Measurements from ENCODE around the gene SRPK3.
"Not testable (repeated sequence)": the region's sequence is repeated elsewhere in the genome, so short reads cannot be mapped to it uniquely, and the experiment has no call there.

The SRPK3 gene

GRCh38 chrX:153807976-153808375 lies 27.1 kb downstream of the SRPK3 start:
- DNase-seq (ENCODE audit: low read depth), result no peak

DNA sequence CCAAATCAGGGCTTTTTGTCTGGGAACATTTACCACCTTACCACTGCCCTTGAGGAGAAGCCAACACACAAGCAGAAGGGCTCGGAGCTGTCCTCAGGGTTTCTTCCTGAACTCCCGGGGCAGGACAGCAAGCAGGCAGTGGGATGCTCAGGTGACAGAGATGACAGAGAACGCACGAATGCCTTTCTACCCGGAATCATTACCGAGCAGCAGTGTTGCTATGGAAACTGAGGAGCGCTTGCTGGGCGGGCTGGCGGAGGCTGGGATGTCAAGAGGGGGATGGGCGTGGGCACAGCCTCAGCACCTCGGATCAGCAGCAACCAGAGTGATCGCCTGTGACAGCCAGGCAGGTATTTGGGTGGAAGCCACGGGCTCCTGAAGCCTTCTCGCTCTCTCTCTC lies 31.4 kb downstream of the SRPK3 start:
- no peak for DNase-seq (ENCODE audit: low read depth)

DNA sequence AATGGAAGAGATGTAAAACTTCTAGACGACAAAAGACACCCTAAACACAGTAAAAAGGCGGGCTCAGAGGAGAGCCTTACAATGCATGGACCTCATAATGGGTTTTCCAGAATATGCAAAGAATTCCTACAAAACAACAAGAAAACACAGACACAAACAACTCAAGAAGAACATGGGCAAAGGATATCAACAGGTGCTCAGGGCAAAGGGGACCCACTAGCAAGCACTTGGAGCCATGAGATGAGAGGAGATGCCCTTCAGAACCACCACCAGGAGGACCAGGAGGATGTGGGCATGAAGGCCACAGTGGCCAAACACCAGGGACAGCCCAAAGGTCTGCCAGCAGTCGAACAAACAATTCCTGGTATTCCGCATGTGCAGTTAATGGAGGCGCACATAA lies 32.3 kb downstream of the SRPK3 start:
- DNase-seq (ENCODE audit: low read depth), result no peak

DNA sequence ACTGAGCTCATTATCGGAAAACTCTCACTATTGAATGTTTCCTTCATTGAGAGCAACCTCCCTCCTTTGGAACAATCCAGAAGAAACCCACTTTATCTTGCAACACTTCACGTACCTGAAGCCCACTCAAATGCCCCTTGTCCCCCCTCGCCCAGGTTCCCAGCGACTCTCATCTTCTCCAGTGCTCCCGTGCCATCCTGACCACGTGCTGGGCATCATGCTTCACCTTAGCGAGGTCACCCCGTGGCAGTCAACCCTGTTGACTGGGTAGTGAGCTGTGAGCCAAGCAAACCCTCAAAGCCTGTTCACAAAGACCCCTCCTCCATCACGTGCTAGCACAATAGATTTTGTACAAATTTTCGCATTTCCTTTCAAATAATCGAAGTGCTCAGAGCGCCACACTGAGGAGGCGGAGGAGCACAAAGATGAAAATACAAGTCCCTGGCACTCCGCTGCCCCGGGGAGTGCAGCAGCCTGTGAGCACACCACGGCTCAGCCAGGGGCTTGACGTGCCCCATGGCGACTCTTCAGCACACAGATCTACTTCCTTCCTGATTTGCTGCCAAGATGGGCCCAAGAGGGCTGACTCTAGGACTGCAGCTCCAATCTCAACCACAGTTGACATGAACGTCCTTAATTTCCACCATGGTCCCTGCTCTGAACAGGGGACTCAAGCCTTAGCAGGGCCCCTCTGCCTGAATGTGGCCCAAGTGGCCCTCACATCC lies 33.9 kb downstream of the SRPK3 start:
- no peak for DNase-seq (ENCODE audit: low read depth)

DNA sequence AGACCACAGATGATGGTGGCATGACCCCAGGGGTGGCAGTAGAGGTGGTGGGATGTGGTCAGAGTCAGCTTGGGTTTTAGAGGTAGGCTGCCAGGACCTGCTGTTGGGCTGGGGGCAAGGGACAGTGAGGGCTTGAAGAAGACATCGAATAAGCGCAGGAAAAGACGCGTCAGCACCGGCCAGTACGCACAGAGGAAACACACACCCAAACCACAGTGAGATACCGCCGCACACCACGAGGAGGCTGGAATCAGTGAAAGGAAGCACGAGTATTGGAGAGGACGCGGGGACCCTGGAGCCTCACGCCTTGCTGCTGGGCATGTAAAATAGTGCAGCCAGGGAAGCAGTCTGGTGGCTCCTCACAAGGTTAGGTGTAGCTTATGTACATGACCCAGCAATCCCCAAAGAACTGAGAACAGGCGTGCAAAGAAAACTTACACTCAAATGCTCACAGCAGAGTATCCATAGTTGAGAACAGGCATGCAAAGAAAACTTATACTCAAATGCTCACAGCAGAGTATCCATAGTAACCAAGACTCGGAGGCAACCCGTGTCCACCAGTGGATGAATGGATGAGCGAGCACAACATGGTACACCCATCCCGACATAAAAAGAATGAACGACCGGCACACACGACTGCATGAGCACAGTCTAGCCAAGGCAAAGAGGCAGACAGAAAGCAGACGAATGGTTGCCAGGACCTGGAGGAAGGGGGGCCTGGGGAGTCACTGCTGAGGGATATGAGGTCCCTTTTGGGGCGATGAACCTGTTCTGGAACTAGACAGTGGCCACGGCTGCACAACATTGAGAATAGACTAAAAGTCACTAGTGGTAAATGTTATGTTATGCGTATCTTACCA lies 36.2 kb downstream of the SRPK3 start:
- no peak for DNase-seq (ENCODE audit: low read depth)

DNA sequence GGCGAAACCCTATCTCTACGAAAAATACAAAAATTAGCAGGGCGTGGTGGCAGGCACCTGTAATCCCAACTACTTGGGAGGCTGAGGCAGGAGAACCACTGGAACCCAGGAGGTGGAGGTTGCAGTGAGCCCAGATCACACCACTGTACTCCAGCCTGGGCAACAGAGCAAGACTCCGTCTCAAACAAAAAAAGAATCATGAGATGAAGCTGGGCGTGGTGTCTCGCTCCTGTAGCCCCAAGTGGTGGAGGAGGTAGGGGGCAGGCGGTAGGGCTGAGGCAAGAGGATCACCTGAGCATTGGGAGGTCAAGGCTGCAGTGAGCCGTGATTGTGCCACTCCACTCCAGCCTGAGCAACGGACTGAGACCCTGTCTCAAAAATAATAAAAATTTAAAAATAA lies 37.2 kb downstream of the SRPK3 start:
- not testable (repeated sequence) for DNase-seq (ENCODE audit: low read depth)

DNA sequence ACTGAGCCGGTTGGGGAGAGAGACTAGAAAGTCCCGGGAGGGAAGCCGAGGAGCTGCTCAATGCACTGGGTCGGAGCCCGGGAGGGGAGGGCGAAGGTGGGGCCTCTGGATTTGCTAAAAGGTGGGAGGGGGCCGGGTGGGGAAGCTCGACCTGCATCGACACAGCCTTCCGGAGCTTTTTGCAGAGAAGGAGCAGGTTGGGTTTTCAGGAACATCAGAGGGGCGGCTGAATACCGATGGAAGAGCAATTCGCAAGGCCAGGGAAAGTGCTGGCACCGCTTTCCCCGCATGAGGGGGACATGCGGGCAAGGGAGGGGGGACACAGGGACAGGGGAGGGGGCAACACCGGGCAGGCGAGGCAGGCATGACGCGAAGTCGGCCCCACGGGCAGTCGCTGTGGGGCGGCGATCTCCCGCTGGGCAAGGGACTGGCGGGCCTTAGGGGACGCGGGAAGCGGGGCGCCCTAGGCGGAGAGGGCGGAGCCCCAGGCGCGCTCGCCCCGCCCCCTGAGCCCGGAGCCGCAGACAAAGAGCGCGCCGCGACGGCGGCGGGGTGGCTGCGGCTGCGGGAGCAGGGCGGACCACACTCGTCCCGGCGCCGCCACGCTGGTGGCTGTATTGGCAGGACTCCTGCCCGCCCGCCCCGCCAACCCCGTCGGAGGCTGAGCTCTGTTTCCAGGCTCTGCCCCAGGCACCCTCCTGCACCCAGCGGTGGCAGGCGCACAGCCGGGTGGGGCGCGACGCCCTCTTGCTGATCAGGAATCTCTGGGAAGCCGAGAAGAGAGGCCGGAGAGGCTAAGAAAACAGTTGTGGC lies 37.9 kb downstream of the SRPK3 start:
- no peak for DNase-seq (ENCODE audit: low read depth)

GRCh38 chrX:153819384-153820040 lies 38.7 kb downstream of the SRPK3 start:
- DNase-seq (ENCODE audit: low read depth), result no peak

GRCh38 chrX:153820601-153821000 lies 39.8 kb downstream of the SRPK3 start:
- no peak for DNase-seq (ENCODE audit: low read depth)

DNA sequence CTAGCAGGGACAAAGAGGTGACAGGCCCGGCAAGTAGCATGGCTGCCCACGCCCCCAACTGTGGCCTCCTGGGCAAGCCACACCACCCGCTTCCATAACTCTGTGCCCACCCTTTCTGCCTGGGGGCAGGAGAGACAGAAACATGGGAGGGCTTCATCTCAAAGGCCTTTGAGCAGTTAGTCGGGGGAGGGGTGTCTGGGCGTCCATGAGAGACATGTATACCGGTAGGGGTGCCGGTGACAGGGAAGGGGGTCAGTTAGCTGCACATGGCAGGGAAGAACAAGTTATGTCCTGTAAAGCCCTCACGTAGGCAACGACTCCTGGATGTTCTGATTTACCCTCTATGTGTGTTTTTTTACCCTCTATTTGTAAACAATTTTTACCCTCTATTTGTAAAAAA lies 40.2 kb downstream of the SRPK3 start:
- DNase-seq (ENCODE audit: low read depth), result no peak

DNA sequence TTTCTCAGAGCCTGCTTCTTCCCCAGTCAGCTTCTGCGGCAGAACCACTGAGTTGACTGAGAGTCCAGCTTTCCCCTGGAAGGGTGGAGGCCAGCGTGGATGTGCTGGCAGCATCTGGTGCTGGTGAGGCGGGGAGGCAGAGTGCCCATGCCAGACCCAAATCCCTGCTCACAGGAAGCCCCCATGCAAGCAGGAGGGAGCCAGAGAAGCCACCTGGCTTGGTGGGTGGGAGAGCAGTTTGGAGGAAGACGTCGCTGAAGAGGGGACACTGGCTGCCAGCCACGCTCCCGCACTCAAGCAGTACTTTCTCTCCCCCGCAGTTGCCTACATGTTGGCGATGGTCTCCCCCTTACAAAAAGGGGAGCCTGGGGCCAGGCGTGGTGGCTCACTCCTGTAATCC lies 43.5 kb downstream of the SRPK3 start:
- DNase-seq (ENCODE audit: low read depth), result no peak

- no peak for DNase-seq (ENCODE audit: low read depth)
Observed at GRCh38 chrX:153825042-153825441, 44.2 kb downstream of the SRPK3 start.

DNA sequence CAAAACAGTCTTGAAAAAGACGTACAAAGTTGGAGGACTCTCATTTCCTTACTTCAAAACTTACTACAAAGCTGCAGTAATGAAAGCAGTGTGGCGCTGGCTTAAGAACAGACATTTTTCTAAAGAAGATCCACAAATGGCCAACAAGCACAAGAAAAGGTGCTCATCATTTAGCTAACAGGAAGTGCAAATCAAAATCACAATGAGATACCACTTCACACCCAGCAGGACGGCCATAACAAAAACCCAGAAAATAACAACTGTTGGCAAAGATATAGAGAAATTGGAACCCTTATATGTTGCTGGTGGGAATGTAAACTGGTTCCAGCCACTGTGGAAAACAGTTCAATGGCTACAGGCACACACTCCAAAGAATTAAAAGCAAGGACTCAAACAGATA lies 46.2 kb downstream of the SRPK3 start:
- no peak for DNase-seq (ENCODE audit: low read depth)

- no peak for DNase-seq (ENCODE audit: low read depth)
Observed at GRCh38 chrX:153827903-153828302, 47.1 kb downstream of the SRPK3 start.

DNA sequence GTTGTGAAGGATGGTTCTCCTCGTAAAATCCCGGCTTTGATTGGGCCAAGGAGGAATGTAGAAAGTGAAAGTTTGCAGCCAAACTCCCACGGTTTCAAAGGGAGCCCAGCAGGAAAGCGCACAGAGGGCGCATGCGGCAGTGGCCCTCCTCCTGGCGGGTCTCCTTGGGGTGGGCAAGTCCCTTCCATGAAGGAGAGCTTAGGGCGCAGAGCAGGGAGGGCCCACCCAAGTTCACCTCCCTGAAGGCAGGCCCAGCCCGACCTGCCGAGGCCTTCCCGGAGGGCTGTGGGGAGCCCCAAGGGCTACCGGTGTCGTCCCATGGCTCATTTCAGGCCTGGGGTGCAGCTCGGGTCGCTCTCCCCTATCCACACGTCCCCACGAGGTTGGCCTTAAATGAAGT lies 47.5 kb downstream of the SRPK3 start:
- no peak for DNase-seq (ENCODE audit: low read depth)

GRCh38 chrX:153828723-153829548 lies 48.1 kb downstream of the SRPK3 start:
- no peak for DNase-seq (ENCODE audit: low read depth)

- DNase-seq (ENCODE audit: low read depth), result no peak
Observed at GRCh38 chrX:153829549-153829798, 48.6 kb downstream of the SRPK3 start.

DNA sequence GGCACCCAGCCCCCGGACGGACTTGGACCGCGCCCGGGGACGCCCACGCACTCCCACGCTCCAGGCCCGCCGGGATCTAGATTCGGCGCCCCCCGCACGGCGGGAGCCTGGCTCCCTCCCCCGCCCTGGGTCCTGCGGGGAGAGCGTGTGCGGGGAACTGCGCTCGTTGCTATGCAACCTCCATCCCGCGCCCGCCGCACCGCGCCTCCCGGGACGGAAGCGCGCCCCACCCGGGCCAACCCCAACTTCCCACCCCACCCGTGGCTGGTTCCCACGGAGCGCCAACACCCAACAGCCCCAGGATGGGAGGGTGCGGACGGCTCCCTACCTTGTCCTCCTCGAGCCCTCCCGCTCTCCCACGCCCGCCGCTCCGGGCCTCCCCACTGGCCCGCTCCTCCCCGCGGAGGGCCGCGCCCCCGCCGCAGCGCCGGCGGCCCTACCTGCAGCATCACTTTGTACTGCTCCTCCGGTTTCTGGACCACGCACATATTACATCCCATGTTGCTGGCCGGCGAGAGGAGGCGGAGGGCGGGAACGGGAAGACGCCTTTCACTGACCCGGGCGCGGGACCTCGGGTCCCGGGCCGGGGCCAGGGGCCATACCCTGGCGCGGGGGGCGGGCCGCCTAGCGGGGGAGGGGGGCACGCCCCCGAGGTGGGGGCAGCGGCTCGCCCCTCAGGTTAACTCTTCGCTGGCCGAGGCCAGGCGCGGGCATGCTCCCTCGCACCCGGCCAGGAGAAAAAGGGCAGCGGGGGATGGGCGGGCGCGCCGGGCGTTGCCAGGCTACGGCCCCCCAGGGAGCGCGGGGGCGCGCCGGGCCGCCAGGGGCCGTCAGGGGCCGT lies 49.2 kb downstream of the SRPK3 start, which contains the start of gene PDZD4:
Gene PDZD4 (minus strand): TSS at position 746 of the 841 bp plus-strand sequence. CDS start 246 bp downstream, at position 500.
- no peak for DNase-seq (ENCODE audit: low read depth)

DNA sequence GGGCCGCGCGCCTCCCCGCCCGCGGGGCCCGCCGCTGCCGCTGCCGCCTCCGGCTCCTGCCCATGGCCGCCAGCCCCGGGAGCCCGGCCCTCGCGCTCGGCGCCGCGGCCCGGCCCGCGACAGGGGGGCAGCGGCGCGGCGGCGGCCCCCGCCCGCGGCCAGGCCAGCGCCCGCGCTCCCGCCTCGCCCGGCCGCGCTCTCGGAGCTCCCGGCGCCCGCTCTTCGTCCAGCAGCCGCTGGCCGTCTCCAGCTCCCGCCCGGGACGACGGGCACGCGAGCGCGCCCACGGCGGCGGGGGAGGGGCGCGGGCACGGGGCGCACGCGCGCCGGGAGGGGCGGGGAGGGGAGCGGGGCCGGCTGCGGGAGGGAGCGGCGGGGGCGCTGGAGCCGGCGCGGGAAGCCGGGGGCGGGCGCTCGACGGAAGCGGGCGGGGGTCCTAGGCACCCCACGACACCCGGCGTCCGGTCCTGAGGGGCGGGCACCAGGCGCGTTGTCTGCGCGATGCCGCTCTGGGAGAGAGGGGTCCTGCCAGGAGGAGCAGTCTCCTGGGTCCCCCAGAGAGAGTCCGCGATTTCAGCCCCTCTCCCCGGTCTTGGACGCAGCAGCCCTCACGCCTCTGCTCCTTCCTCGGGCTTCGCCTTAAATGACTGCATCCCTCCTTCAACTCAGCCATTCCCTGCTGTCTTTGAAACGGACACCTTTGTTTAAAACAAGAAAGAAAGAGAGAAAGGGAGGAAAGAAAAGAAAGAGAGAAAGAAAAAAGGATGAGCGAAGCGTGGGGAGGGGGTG lies 50.0 kb downstream of the SRPK3 start:
- DNase-seq (ENCODE audit: low read depth), result no peak
